Measurements from ENCODE around the gene SOX6. TPM values are rescaled to one million over a fixed set of nuclear protein-coding genes. Genes with fewer than 3 reads are reported as not detected.

SOX6 gene
- total and polyA plus RNA-seq, 7 donors = 0.61 to 47.6 (median 14.6) TPM

GRCh38 chr11:16178273-16178672, 178.1 kb downstream of the SOX6 start:
- 65 to 86% (median 80%) methylated on average over 1 of the region's 1 CpG for WGBS, 3 donors
- TF ChIP-seq CTCF (IDR thresholded peaks at IDR 0.05) = no peak
- H3K9me3 ChIP-seq = no peaks in the 10 kb centered on the region

GRCh38 chr11:16177688-16178087, 178.7 kb downstream of the SOX6 start:
- no peaks in the 10 kb centered on the region for H3K9me3 ChIP-seq
- WGBS, 3 donors = 94 to 100% (median 97%) methylated on average over 3 of the region's 3 CpGs
- ATAC-seq = no peak
- H3K4me1 ChIP-seq = no peaks in the 10 kb centered on the region
- no peaks in the 10 kb centered on the region for H3K36me3 ChIP-seq (ENCODE audit: insufficient read depth in 1 of 2, low read depth in 1 of 2)
- H3K27me3 ChIP-seq (ENCODE audit: insufficient read depth in 3 of 3, low read length in 2 of 3) = no peaks in the 10 kb centered on the region
- DNase-seq = no peak
- H3K27ac ChIP-seq = no peak overlapping the region
- intact Hi-C loops (cut with DNase I) = no loop called here
- H3K4me3 ChIP-seq = no peak overlapping the region
- TF ChIP-seq CTCF (IDR thresholded peaks at IDR 0.05) = no peak

More at GRCh38 chr11:16178273-16178672, 178.1 kb downstream of the SOX6 start:
- Histone ChIP-seq H3K27ac (no peak overlapping the region), H3K4me1 (peaks cover 2% of the 10 kb centered on the region), H3K36me3 (ENCODE audit: insufficient read depth in 1 of 2, low read depth in 1 of 2) (no peaks in the 10 kb centered on the region), H3K4me3 (no peak overlapping the region), H3K27me3 (ENCODE audit: insufficient read depth in 3 of 3, low read length in 2 of 3) (no peaks in the 10 kb centered on the region)
- ATAC-seq (no peak), DNase-seq (no peak)
- intact Hi-C loops (cut with DNase I) = no loop called here

- H3K4me3 ChIP-seq = no peak overlapping the region
- no peak for ATAC-seq
- H3K27ac ChIP-seq = no peak overlapping the region
- H3K36me3 ChIP-seq (ENCODE audit: insufficient read depth in 1 of 2, low read depth in 1 of 2) = no peaks in the 10 kb centered on the region
- intact Hi-C loops (cut with DNase I) = no loop called here
- no peaks in the 10 kb centered on the region for H3K4me1 ChIP-seq
- TF ChIP-seq CTCF (IDR thresholded peaks at IDR 0.05) = no peak
- no peaks in the 10 kb centered on the region for H3K9me3 ChIP-seq
- H3K27me3 ChIP-seq (ENCODE audit: insufficient read depth in 3 of 3, low read length in 2 of 3) = no peaks in the 10 kb centered on the region
- DNase-seq = no peak
These were observed 182.5 kb downstream of the SOX6 start for GRCh38 chr11:16173798-16174197.

GRCh38 chr11:16171882-16172281, 184.5 kb downstream of the SOX6 start:
- TF ChIP-seq CTCF (IDR thresholded peaks at IDR 0.05) = no peak
- Histone ChIP-seq H3K27me3 (ENCODE audit: insufficient read depth in 3 of 3, low read length in 2 of 3) (no peaks in the 10 kb centered on the region), H3K9me3 (no peaks in the 10 kb centered on the region), H3K4me1 (no peaks in the 10 kb centered on the region), H3K4me3 (no peak overlapping the region), H3K36me3 (ENCODE audit: insufficient read depth in 1 of 2, low read depth in 1 of 2) (no peaks in the 10 kb centered on the region), H3K27ac (no peak overlapping the region)
- DNase-seq (no peak), ATAC-seq (no peak)
- intact Hi-C loops (cut with DNase I) = no loop called here
- WGBS, 3 donors = 88 to 91% (median 89%) methylated on average over 2 of the region's 2 CpGs

Measured in psoas muscle (tissue), 8 donors.